NCI-H2107 treated with DMSO at 0.1 percent for 48 hours (cell line): ENCODE measurements around the gene SIGLEC11.
"Not testable (repeated sequence)": the region's sequence is repeated elsewhere in the genome, so short reads cannot be mapped to it uniquely, and the experiment has no call there.

Source experiments
- DNase-seq: peaks from one replicate; lab custom pipeline; 2025; ENCODE audit not compliant: unreplicated experiment; lab: John Stamatoyannopoulos, UW

The SIGLEC11 gene

DNA sequence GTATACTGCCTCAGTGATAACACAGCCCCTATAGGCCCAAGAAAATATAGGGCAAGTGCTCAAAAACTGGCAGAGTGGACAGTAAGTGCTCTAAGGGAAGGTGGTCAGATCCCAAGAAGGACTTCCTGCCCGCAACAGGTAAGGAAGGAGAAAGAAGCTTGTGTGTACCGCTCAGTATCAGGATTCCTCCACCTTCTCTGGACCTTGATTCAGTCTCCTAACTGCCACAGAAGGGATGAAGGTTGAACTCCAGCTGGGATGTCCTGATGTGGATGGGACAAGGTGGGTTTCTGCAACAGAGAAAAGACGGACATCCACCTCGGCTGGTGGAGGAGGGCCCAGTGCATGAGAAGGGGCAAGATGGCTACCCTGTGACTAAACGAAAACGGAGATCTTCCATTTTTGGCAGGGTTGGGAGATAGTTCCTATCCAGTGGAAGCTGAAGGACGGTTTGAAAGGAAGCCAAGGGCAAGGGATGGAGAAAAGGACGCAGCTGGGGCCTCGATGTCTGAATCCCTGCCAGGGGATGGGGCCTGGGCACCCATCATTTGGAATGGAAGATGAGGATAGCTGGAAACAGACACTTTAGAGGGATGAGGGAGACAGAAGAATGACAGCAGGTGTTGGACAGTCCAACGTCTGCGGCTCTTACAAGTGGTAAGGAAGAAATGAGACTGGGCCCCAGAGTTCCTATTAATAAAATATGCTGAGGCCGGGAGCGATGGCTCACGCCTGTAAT, 33.3 kb downstream of the SIGLEC11 start:
- no peak for DNase-seq

DNA sequence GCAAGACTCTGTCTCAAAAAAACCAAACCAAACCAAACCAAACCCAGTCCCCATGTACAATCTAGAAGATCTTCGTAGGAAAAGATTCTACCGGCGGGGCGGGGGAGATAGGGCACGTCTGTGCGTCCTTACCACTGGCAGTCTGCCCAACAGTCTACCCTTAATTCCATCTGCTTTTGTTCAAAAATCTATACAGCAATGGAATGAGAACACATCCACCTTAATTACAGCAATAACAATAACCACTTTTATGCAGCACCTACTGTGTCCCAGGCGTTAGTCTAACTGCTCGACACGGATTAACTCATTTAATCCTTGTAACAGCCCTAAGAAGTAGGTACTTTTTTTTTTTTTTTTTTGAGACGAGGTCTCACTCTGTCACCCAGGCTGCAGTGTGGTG, 34.5 kb downstream of the SIGLEC11 start:
- DNase-seq, result no peak

DNA sequence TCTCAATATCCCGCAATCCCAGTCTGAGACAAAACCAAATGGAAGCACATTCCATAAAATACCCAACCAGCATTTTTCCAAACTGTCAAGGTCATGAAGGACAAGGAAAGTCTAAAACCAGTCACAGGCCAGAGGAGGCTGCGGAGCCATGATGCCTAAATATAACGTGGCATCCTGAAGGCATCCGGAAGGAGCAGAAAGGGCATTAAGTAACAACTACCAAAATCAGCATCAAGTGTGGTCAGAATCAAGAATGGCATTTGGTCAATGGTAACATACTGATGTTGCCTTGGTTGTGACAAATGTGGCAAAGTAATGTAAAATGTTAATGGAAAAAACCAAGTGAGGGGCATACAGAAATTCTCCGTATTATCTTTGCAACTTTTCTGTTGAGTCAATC, 35.5 kb downstream of the SIGLEC11 start:
- DNase-seq, result no peak

- DNase-seq, result not testable (repeated sequence)
Observed at GRCh38 chr19:49924881-49925210, 36.1 kb downstream of the SIGLEC11 start.

GRCh38 chr19:49924004-49924880, 36.7 kb downstream of the SIGLEC11 start:
- peak; percentile 83 for DNase-seq

- DNase-seq, result peak; percentile 18
Observed at GRCh38 chr19:49923055-49924003, 37.6 kb downstream of the SIGLEC11 start.

GRCh38 chr19:49921871-49922795, 38.8 kb downstream of the SIGLEC11 start:
- DNase-seq, result no peak

DNA sequence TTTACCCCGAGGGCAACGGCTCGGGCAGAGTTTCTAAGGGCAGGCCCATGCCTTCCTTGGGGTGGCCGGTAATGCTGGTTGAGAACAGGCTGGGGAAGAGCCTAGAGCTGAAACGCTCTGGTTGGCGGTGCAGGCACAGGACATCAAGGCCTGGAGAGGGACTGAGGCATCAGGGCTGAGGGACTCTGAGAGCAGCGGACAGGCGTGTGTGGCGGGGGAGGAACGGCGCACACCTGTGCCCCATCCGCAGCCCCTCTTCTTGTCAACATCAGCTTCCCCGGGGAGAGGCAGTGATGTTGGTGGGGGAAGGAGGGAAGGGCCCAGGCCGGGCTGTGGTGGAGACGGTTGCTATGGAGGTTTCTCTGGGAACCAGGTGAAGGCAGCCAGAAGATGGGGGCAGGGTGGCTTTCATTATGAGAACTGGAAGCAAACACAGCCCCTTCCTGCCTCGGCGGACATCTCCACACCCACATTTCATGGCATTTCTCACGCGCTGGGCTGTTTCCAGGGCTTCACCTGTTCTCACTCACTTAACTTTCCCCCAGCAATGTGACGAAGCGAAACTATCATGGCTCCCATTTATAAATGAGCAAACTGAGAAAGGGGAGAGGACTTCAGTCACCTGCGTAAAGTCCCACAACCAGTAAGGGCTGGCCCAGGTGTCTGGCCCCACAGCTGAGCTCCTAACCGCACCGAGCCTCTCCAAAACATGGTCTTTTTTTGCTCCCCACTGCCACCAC, 40.2 kb downstream of the SIGLEC11 start:
- DNase-seq, result peak; percentile 85

DNA sequence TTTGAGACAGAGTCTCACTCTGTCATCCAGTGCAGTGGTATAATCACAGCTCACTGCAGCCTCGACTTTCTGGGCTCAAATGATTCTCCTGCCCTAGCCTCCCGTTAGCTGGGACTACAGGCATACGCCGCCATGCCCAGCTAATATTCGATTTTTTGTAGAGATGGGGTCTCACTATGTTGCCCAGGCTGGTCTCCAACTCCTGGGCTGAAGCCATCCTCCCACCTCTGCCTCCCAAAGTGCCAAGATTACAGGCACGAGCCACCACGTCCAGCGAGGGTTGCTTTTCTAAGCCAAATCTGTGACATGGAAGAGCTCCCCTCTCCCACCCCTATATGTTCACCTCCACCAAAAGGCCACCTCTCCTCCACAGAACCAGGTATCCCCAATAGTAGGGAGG, 42.9 kb downstream of the SIGLEC11 start:
- DNase-seq, result no peak

GRCh38 chr19:49916839-49917733, 43.9 kb downstream of the SIGLEC11 start:
- DNase-seq, result peak; percentile 43

- no peak for DNase-seq
Observed at GRCh38 chr19:49915271-49915670, 45.7 kb downstream of the SIGLEC11 start.

GRCh38 chr19:49913720-49914119, 47.3 kb downstream of the SIGLEC11 start:
- DNase-seq, result no peak

DNA sequence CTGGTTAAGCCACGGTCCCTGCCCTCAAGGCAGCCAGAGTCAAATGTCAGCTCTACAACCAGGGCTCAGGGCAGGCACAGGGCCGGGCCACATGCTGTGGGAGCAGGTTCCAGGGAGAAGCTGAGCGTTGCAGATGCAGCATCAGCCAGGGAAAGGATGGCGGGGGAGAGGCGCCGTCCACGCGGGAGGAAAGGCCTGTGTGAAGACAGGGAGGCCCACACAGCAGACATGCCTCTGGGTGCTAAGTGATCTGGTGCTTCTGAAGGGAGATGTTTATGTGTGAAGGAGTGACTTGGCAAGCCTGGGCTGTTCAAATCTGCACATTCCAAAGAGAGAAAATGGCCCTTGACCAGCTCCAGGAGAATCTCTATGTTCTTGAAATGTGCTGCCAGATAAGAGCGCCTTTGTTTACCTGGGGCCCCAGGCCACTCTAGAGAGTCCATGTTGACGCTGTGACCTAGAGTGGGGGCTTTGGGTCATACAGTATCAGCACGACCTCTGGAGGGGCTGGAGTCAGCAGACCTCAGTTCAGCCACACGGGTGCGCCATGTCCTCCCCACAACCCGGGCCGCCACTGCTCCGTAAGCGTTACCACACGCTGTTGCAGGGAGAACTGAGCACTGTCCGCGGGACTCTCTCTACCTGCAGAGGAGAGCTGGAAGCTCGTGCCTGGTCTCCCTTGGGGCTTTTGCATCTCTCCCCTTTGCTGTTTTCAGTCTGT, 47.8 kb downstream of the SIGLEC11 start:
- DNase-seq, result no peak

DNA sequence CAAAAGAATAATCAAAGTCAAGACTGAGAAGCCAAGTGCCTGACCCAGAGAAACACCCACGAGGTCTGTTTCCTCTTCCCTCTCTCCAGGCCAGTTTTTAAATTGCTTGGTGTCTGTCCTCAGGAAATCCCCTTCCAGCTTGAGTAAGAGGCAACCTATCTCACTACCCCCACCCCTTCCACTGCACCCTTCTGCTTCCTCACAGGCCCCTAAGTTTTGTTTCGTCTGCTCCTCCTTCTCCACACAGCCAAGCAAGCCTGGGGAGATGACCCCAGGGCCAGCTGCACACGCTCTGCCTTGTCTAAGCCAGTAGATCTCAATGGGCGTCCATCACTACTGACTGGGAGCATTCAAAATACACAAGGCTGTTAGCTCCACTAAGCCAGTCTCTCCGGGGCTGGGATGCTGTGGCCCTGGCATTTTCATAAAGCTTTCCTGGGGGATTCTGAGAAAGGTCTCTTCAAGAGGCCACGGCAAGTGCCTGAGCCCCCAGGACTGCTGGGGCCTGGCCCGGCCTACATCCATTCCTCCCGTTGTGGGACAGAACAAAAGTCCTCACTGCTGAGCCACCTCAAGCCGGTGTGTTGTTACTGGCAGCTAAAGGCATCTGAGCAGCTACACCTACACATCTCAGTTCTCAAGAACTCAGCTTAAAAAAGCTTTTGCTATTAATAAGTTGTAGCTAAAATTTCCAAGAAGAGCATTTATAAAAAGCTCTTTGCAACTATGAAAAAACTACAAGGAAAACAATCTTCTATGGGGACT, 49.4 kb downstream of the SIGLEC11 start:
- no peak for DNase-seq

DNA sequence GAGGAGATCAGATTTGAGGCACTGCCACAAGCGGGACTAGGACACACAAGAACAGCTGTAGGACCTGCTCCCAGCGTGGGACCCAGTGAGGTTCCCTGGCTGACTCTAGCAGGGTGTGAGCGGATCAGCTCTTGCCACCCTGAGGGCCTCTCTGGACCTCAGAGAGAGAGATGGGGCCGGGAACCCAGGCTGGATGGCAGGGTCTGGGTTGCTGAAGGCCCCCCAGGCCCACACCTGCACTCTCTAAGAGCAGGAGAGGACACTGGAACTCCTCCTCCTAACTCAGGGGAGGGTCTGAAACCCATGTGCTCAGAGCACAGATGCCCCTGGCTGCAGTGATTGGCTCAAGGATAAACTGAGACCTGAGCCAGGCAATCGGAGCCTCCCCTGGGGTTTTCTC, 50.8 kb downstream of the SIGLEC11 start:
- no peak for DNase-seq

- DNase-seq, result no peak
Observed at GRCh38 chr19:49908480-49909420, 52.2 kb downstream of the SIGLEC11 start.
